Smooth muscle cell (in vitro differentiated cells): ENCODE data around the gene PALD1. TPM values are rescaled to one million over a fixed set of nuclear protein-coding genes. Genes with fewer than 3 reads are reported as not detected.

ENCODE experiments used
- DNase-seq: peaks from one replicate; lab custom pipeline; 2025; ENCODE audit not compliant: unreplicated experiment; lab: John Stamatoyannopoulos, UW
- H2AFZ ChIP-seq: fragments of 200-600 bp; sonication (generic); 2 replicates; pipeline ENCODE4 v1.6.0; 2016; ENCODE audit warnings: antibody characterized with exemption, low read depth, mild to moderate bottlenecking
- H3F3A ChIP-seq: fragments of 200-600 bp; sonication (generic); 2 replicates; pipeline ENCODE4 v1.6.0; 2017; ENCODE audit warnings: antibody characterized with exemption, low read depth
- H3K27ac ChIP-seq: fragments of 200-600 bp; sonication (generic); 2 replicates; pipeline ENCODE4 v1.5.1; 2016; ENCODE audit warnings: low read depth, mild to moderate bottlenecking
- H3K27me3 ChIP-seq: fragments of 200-600 bp; sonication (generic); 2 replicates; pipeline ENCODE4 v1.6.1; 2016; ENCODE audit warnings: low read depth, mild to moderate bottlenecking
- H3K36me3 ChIP-seq: fragments of 200-600 bp; sonication (generic); 2 replicates; pipeline ENCODE4 v1.5.1; 2016; ENCODE audit warnings: low read depth
- H3K4me1 ChIP-seq: fragments of 200-600 bp; sonication (generic); 2 replicates; pipeline ENCODE4 v1.5.1; 2016; ENCODE audit warnings: low read depth
- H3K4me2 ChIP-seq: fragments of 200-600 bp; sonication (generic); 2 replicates; pipeline ENCODE4 v1.6.0; 2016; ENCODE audit warnings: mild to moderate bottlenecking
- H3K4me3 ChIP-seq: fragments of 200-600 bp; sonication (generic); 2 replicates; pipeline ENCODE4 v1.5.1; 2016; ENCODE audit warnings: mild to moderate bottlenecking
- H3K79me2 ChIP-seq: fragments of 200-600 bp; sonication (generic); 2 replicates; pipeline ENCODE4 v1.6.0; 2016; ENCODE audit warnings: low read depth, mild to moderate bottlenecking
- H3K9ac ChIP-seq: fragments of 200-600 bp; sonication (generic); 2 replicates; pipeline ENCODE4 v1.6.0; 2016; ENCODE audit warnings: low read depth
- H3K9me3 ChIP-seq: fragments of 200-600 bp; sonication (generic); replicated peaks from 2 replicates; pipeline ENCODE4 v1.5.1; 2016; ENCODE audit warnings: low read depth
- H4K20me1 ChIP-seq: fragments of 200-600 bp; sonication (generic); 2 replicates; pipeline ENCODE4 v1.6.0; 2016; ENCODE audit warnings: low read depth
- CTCF ChIP-seq: fragments of 200-600 bp; sonication (generic); IDR thresholded peaks from 2 replicates; pipeline ENCODE4 v1.5.1; 2017; ENCODE audit warnings: borderline replicate concordance, mild to moderate bottlenecking, antibody characterized with exemption; ENCODE audit not compliant: insufficient read depth, poor library complexity, severe bottlenecking
- WGBS: methylation state at CpG from one replicate; pipeline ENCODE4 v1.1.7; 2016; ENCODE audit warnings: low lambda C conversion rate; 5-methylcytosine and 5-hydroxymethylcytosine counted together
- polyA plus RNA-seq: library from polyadenylated mRNA; unstranded; fragments of >200 nt; fragmentation: Nextera tagmentation; extraction: Ambion mirVana; gene quantifications from 2 replicates; pipeline ENCODE4 v1.2.1, GENCODE V29; 2016
- total RNA-seq: library from RNA; depleted of rRNA; stranded (reverse); fragments of >200 nt; gene quantifications from 2 replicates; pipeline ENCODE4 v1.2.3, GENCODE V29; 2014

Gene PALD1
- total and polyA plus RNA-seq, 2 experiments from 2014 or later: 1.4 to 2.2 TPM

- H3K4me2 ChIP-seq: no peak overlapping the region
- H3K27ac ChIP-seq: no peak overlapping the region
- no peaks in the 10 kb centered on the region for H3K9me3 ChIP-seq
- H3K79me2 ChIP-seq: no peaks in the 10 kb centered on the region
- no peak for DNase-seq
- H4K20me1 ChIP-seq: peaks cover 20% of the 10 kb centered on the region
- H3K27me3 ChIP-seq: peaks cover 9% of the 10 kb centered on the region
- H3K36me3 ChIP-seq: no peaks in the 10 kb centered on the region
- no peak overlapping the region for H3K9ac ChIP-seq
- no peak overlapping the region for H3K4me3 ChIP-seq
- no peaks in the 10 kb centered on the region for H3K4me1 ChIP-seq
- WGBS: 95% methylated on average over 6 of the region's 6 CpGs
- TF ChIP-seq CTCF: no peak
- H3F3A ChIP-seq: no peaks in the 10 kb centered on the region
- no peak overlapping the region for H2AFZ ChIP-seq
These were observed 45.9 kb upstream of the PALD1 start for GRCh38 chr10:70432561-70433263.

- Histone ChIP-seq H3K27ac (no peak overlapping the region), H3K4me3 (no peak overlapping the region), H2AFZ (no peak overlapping the region), H3K27me3 (peaks cover 19% of the 10 kb centered on the region), H4K20me1 (peaks cover 20% of the 10 kb centered on the region), H3K4me1 (no peaks in the 10 kb centered on the region), H3K4me2 (no peak overlapping the region), H3K9ac (no peak overlapping the region), H3K36me3 (no peaks in the 10 kb centered on the region), H3K79me2 (no peaks in the 10 kb centered on the region), H3F3A (no peaks in the 10 kb centered on the region), H3K9me3 (no peaks in the 10 kb centered on the region)
- no peak for DNase-seq
- no peak for TF ChIP-seq CTCF
- WGBS: 83% methylated on average over 9 of the region's 9 CpGs
These were observed 44.8 kb upstream of the PALD1 start for GRCh38 chr10:70433581-70434280.

- no peak for TF ChIP-seq CTCF
- Histone ChIP-seq H3K4me3 (no peak overlapping the region), H3K36me3 (no peaks in the 10 kb centered on the region), H3K4me1 (peaks cover 5% of the 10 kb centered on the region), H3F3A (no peaks in the 10 kb centered on the region), H3K9ac (no peak overlapping the region), H4K20me1 (peaks cover 14% of the 10 kb centered on the region), H3K27me3 (peaks cover 37% of the 10 kb centered on the region), H3K27ac (no peak overlapping the region), H3K4me2 (no peak overlapping the region), H3K9me3 (no peaks in the 10 kb centered on the region), H2AFZ (no peak overlapping the region), H3K79me2 (no peaks in the 10 kb centered on the region)
- 95% methylated on average over 19 of the region's 19 CpGs for WGBS
- DNase-seq: no peak
These were observed 43.1 kb upstream of the PALD1 start for GRCh38 chr10:70435241-70436085.
